HepG2 (cell line): ENCODE results near the gene DAAM1. TPM values are rescaled to one million over a fixed set of nuclear protein-coding genes. Genes with fewer than 3 reads are reported as not detected.

ENCODE experiments used
- ETV5 ChIP-seq: IDR thresholded peaks from 2 replicates; pipeline ENCODE4 v1.6.1; 2018; ENCODE audit warnings: missing biosample characterization, missing genetic modification reagents, inconsistent platforms, borderline replicate concordance
- FUBP1 ChIP-seq: sonication (generic); formaldehyde crosslinking; IDR thresholded peaks from 2 replicates; pipeline ENCODE4 v1.5.1; 2020; ENCODE audit warnings: missing genetic modification reagents, mild to moderate bottlenecking, borderline replicate concordance
- MEIS2 ChIP-seq: sonication (generic); formaldehyde crosslinking; IDR thresholded peaks from 2 replicates; pipeline ENCODE4 v1.9.0; 2021; ENCODE audit warnings: mild to moderate bottlenecking, missing genetic modification reagents
- NBN ChIP-seq: fragments of 450-650 bp; conservative IDR thresholded peaks from 2 replicates; pipeline ENCODE4 v1.6.1; 2017
- NCOA5 ChIP-seq: sonication (generic); formaldehyde crosslinking; IDR thresholded peaks from 2 replicates; pipeline ENCODE4 v1.4.0; 2020; ENCODE audit warnings: missing genetic modification reagents
- TBX2 ChIP-seq: sonication (generic); formaldehyde crosslinking; IDR thresholded peaks from 2 replicates; pipeline ENCODE4 v1.5.0; 2020; ENCODE audit warnings: missing genetic modification reagents, mild to moderate bottlenecking, borderline replicate concordance
- THAP9 ChIP-seq: sonication (generic); formaldehyde crosslinking; IDR thresholded peaks from 2 replicates; pipeline ENCODE4; 2020; ENCODE audit warnings: missing genetic modification reagents, mild to moderate bottlenecking, borderline replicate concordance
- ZNF230 ChIP-seq: sonication (generic); formaldehyde crosslinking; IDR thresholded peaks from 2 replicates; pipeline ENCODE4 v1.4.0; 2020; ENCODE audit warnings: mild to moderate bottlenecking, missing genetic modification reagents
- ZNF451 ChIP-seq: sonication (generic); formaldehyde crosslinking; IDR thresholded peaks from 2 replicates; pipeline ENCODE4 v1.5.0; 2020; ENCODE audit warnings: mild to moderate bottlenecking, missing genetic modification reagents
- ZNF510 ChIP-seq: sonication (generic); formaldehyde crosslinking; IDR thresholded peaks from 2 replicates; pipeline ENCODE4 v1.4.0; 2020; ENCODE audit warnings: low read depth, mild to moderate bottlenecking, missing genetic modification reagents
- ZNF512B ChIP-seq: sonication (generic); formaldehyde crosslinking; IDR thresholded peaks from 2 replicates; pipeline ENCODE4 v1.5.1; 2020; ENCODE audit warnings: missing genetic modification reagents, mild to moderate bottlenecking, borderline replicate concordance
- ZNF580 ChIP-seq: IDR thresholded peaks from 2 replicates; pipeline ENCODE4 v1.6.1; 2016; ENCODE audit warnings: low read depth, borderline replicate concordance
- polyA plus RNA-seq, 8 experiments: library from polyadenylated mRNA; depleted of rRNA in 3 of 8; stranded (reverse) in 7 of 8; unstranded in 1 of 8; fragments of >200 nt; fragmentation: Illumina TruSeq in 4 of 8; extraction: Trizol in 4 of 8; gene quantifications; 2 replicates each; pipeline versions ENCODE4 v1.2.1 to v1.2.3, GENCODE V29; 2011 to 2016; ENCODE audit warnings: low read depth in 4 of 8, missing spikeins in 1 of 8, mixed read lengths in 1 of 8; ENCODE audit not compliant: insufficient read depth in 1 of 8
- total RNA-seq, 5 experiments: library from RNA; depleted of rRNA; stranded (reverse); fragments of >200 nt; fragmentation: Illumina TruSeq; extraction: Trizol; gene quantifications; 2 replicates each; pipeline ENCODE4 v1.2.3, GENCODE V29; 2016; ENCODE audit warnings: low read depth in 1 of 5
- TF ChIP-seq, protein P1 (sequence below): sonication (generic); formaldehyde crosslinking; IDR thresholded peaks from 2 replicates; pipeline ENCODE4 v1.5.0; 2020; ENCODE audit warnings: mild to moderate bottlenecking, missing genetic modification reagents
- TF ChIP-seq, protein P2 (sequence below): sonication (generic); formaldehyde crosslinking; conservative IDR thresholded peaks from 2 replicates; pipeline ENCODE4 v1.8.0; 2022; ENCODE audit warnings: missing genetic modification reagents
- TF ChIP-seq, protein P3 (sequence below): sonication (generic); formaldehyde crosslinking; conservative IDR thresholded peaks from 2 replicates; pipeline ENCODE4 v1.4.0; 2020; ENCODE audit warnings: missing genetic modification reagents

The DAAM1 gene
- total and polyA plus RNA-seq, 2 of the 13 experiments (the other 11 are each of a cell fraction or from before 2014, with no cell fraction given): 10.9 to 24.5 TPM

DNA sequence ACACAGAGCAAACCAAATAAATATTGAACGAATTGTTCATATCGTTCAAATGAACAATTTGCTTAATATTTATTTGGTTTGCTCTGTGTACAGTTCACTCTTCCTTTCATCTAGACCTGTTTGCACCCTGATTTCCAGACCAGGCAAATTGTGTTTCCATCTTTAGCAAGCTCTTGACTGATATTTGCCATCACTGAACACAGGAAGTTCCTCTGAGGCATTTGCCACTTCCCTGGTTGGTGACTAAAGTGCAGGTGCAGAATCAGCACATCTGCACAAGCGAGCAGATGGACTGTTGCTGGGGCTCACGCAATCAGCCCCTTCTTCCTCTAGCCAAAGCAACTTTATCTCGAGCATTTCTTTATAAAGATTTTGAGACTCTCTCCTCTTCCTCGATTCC, 112.9 kb downstream of the DAAM1 start (continued):
- TF ChIP-seq ZNF230 (no peak), TBX2 (CRISPR knock-in tag) (peak; percentile 20; the same call in 1 of the 2 replicates), ZNF451 (no peak), NCOA5 (CRISPR knock-in tag) (no peak), THAP9 (CRISPR knock-in tag) (no peak), MEIS2 (CRISPR knock-in tag) (0 out of 2 replicates have a peak, but pooled peaks have one; percentile 41), ZNF510 (CRISPR knock-in tag) (no peak), FUBP1 (CRISPR knock-in tag) (no peak), ETV5 (CRISPR knock-in tag) (peak; percentile 83; the same call in 1 of the 2 replicates), ZNF512B (no peak), ZNF580 (no peak), NBN (no peak)
- TF ChIP-seq, protein P1, sequence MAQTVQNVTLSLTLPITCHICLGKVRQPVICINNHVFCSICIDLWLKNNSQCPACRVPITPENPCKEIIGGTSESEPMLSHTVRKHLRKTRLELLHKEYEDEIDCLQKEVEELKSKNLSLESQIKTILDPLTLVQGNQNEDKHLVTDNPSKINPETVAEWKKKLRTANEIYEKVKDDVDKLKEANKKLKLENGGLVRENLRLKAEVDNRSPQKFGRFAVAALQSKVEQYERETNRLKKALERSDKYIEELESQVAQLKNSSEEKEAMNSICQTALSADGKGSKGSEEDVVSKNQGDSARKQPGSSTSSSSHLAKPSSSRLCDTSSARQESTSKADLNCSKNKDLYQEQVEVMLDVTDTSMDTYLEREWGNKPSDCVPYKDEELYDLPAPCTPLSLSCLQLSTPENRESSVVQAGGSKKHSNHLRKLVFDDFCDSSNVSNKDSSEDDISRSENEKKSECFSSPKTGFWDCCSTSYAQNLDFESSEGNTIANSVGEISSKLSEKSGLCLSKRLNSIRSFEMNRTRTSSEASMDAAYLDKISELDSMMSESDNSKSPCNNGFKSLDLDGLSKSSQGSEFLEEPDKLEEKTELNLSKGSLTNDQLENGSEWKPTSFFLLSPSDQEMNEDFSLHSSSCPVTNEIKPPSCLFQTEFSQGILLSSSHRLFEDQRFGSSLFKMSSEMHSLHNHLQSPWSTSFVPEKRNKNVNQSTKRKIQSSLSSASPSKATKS: no peak
- TF ChIP-seq, protein P2, sequence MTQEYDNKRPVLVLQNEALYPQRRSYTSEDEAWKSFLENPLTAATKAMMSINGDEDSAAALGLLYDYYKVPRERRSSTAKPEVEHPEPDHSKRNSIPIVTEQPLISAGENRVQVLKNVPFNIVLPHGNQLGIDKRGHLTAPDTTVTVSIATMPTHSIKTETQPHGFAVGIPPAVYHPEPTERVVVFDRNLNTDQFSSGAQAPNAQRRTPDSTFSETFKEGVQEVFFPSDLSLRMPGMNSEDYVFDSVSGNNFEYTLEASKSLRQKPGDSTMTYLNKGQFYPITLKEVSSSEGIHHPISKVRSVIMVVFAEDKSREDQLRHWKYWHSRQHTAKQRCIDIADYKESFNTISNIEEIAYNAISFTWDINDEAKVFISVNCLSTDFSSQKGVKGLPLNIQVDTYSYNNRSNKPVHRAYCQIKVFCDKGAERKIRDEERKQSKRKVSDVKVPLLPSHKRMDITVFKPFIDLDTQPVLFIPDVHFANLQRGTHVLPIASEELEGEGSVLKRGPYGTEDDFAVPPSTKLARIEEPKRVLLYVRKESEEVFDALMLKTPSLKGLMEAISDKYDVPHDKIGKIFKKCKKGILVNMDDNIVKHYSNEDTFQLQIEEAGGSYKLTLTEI: no peak
- TF ChIP-seq, protein P3, sequence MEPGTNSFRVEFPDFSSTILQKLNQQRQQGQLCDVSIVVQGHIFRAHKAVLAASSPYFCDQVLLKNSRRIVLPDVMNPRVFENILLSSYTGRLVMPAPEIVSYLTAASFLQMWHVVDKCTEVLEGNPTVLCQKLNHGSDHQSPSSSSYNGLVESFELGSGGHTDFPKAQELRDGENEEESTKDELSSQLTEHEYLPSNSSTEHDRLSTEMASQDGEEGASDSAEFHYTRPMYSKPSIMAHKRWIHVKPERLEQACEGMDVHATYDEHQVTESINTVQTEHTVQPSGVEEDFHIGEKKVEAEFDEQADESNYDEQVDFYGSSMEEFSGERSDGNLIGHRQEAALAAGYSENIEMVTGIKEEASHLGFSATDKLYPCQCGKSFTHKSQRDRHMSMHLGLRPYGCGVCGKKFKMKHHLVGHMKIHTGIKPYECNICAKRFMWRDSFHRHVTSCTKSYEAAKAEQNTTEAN (CRISPR knock-in tag): peak; percentile 58; the same call in 1 of the 2 replicates
